Endothelial cell of umbilical vein (primary cell): ENCODE results near the gene KCNN3. TPM values are rescaled to one million over a fixed set of nuclear protein-coding genes. Genes with fewer than 3 reads are reported as not detected.

Experiments used
- BruUV-seq: library from RNA; stranded (reverse); fragments of 400-500 nt; replicated peaks from 2 replicates; lab custom pipeline; 2021; lab: Mats Ljungman, UMichigan
- CTCF ChIA-PET: fragments of 300-600, 350-600 bp; sonication (Branson Sonifier 250); formaldehyde crosslinking; loops from one replicate; lab custom pipeline; 2021; ENCODE audit warnings: antibody characterized with exemption, inconsistent platforms; lab: Charles Lee
- POLR2A ChIA-PET: fragments of 300-600, 350-600 bp; sonication (Branson Sonifier 250); formaldehyde crosslinking; loops from one replicate; lab custom pipeline; 2021; ENCODE audit warnings: antibody characterized with exemption, inconsistent platforms; lab: Charles Lee
- DNase-seq: peaks from one replicate; pipeline ENCODE4 v3.0.0-alpha.2; 2011; ENCODE audit warnings: low read depth, low spot score
- FAIRE-seq: peaks from 2 replicates; lab custom pipeline; 2011; peaks lifted over from hg19 to GRCh38; lab: Jason Lieb, UNC
- H2AFZ ChIP-seq: 2 replicates; pipeline ENCODE4 v1.6.0; 2012; ENCODE audit warnings: low read depth, low read length, control low read depth, inconsistent platforms
- H3K27ac ChIP-seq: 2 replicates; pipeline ENCODE4 v1.5.1; 2011; ENCODE audit warnings: low read depth, mild to moderate bottlenecking, control low read depth, low read length, moderate library complexity; ENCODE audit not compliant: insufficient read depth
- H3K27me3 ChIP-seq, 2 experiments: 2 replicates each; pipeline versions ENCODE4 v1.6.0 to v1.6.1; 2011; ENCODE audit warnings: low read length in 2 of 2, mixed read lengths in 1 of 2; ENCODE audit not compliant: control insufficient read depth in 2 of 2, insufficient read depth in 2 of 2
- H3K36me3 ChIP-seq, 2 experiments: 2 replicates in 1 of 2; 3 replicates in 1 of 2; pipeline ENCODE4 v1.5.1; 2011; ENCODE audit warnings: low read length in 2 of 2, mild to moderate bottlenecking in 1 of 2, moderate library complexity in 1 of 2; ENCODE audit not compliant: control insufficient read depth in 2 of 2, insufficient read depth in 2 of 2; ENCODE audit errors: extremely low read depth in 1 of 2
- H3K4me1 ChIP-seq: 3 replicates; pipeline ENCODE4 v1.5.1; 2011; ENCODE audit warnings: mild to moderate bottlenecking, low read length; ENCODE audit not compliant: control insufficient read depth, insufficient read depth; ENCODE audit errors: extremely low read depth
- H3K4me2 ChIP-seq: 2 replicates; pipeline ENCODE4 v1.6.1; 2011; ENCODE audit warnings: low read length, control low read depth, mixed read lengths; ENCODE audit not compliant: insufficient read depth
- H3K4me3 ChIP-seq, 3 experiments: fragments of 200-600 bp in 1 of 3; sonication (generic), shearing (Covaris generic) in 1 of 3; replicated peaks in 1 of 3; 2 replicates each; pipeline ENCODE4 v1.5.1; 2011 to 2016; ENCODE audit warnings: control low read depth in 3 of 3, low read length in 3 of 3, mild to moderate bottlenecking in 2 of 3, inconsistent platforms in 1 of 3, low read depth in 1 of 3, moderate library complexity in 1 of 3; ENCODE audit not compliant: insufficient read depth in 1 of 3
- H3K79me2 ChIP-seq: 2 replicates; pipeline ENCODE4 v1.6.0; 2012; ENCODE audit warnings: low read length, inconsistent platforms; ENCODE audit not compliant: control insufficient read depth, insufficient read depth
- H3K9ac ChIP-seq: replicated peaks from 2 replicates; pipeline ENCODE3; 2011; ENCODE audit warnings: low read length, control low read depth; ENCODE audit not compliant: insufficient read depth; ENCODE audit errors: extremely low read depth
- H3K9me1 ChIP-seq: replicated peaks from 3 replicates; pipeline ENCODE4 v1.6.0; 2011; ENCODE audit warnings: mild to moderate bottlenecking, low read length; ENCODE audit not compliant: control insufficient read depth, insufficient read depth; ENCODE audit errors: extremely low read depth
- H3K9me3 ChIP-seq: replicated peaks from 2 replicates; pipeline ENCODE4 v1.5.1; 2012; ENCODE audit warnings: low read length, inconsistent platforms; ENCODE audit not compliant: control insufficient read depth, insufficient read depth
- H4K20me1 ChIP-seq: replicated peaks from 2 replicates; pipeline ENCODE3; 2011; ENCODE audit warnings: mild to moderate bottlenecking, low read length; ENCODE audit not compliant: control insufficient read depth, insufficient read depth; ENCODE audit errors: extremely low read depth
- EZH2 ChIP-seq: IDR thresholded peaks from 2 replicates; pipeline ENCODE4 v1.6.1; 2012; ENCODE audit warnings: borderline replicate concordance, low read depth, mild to moderate bottlenecking, moderate library complexity, low read length, inconsistent platforms; ENCODE audit not compliant: severe bottlenecking
- FOS ChIP-seq: IDR thresholded peaks from 2 replicates; pipeline ENCODE4 v1.6.1; 2011; ENCODE audit warnings: mild to moderate bottlenecking, low read length, moderate library complexity, borderline replicate concordance; ENCODE audit not compliant: insufficient read depth
- MYC ChIP-seq: IDR thresholded peaks from one replicate; pipeline ENCODE4 v1.6.1; 2011; ENCODE audit warnings: mild to moderate bottlenecking, low read depth, low read length
- POLR2A ChIP-seq: IDR thresholded peaks from 2 replicates; pipeline ENCODE4 v1.6.1; 2012; ENCODE audit warnings: low read depth, mild to moderate bottlenecking, control low read depth, low read length
- dilution Hi-C: fragments of 300-500 bp; cut with MboI; formaldehyde crosslinking; loops from one replicate; pipeline ENCODE4 v1.15.0; 2019; ENCODE audit warnings: low sequenced_read_pairs; ENCODE audit not compliant: extremely low pct_ligation_motif_present
- intact Hi-C: fragments of 100-400 bp; cut with micrococcal nuclease; formaldehyde crosslinking; loops from one replicate; pipeline ENCODE4 v1.10.0; 2022
- polyA plus RNA-seq, 4 experiments: library from polyadenylated mRNA; depleted of rRNA in 3 of 4; stranded (reverse) in 3 of 4; unstranded in 1 of 4; fragments of >200 nt; gene quantifications; 2 replicates each; pipeline versions ENCODE4 v1.2.1 to v1.2.3, GENCODE V29; 2011 to 2012; ENCODE audit warnings: missing spikeins in 1 of 4
- total RNA-seq: library from RNA; stranded (reverse); gene quantifications from 2 replicates; pipeline ENCODE4 v1.2.3, GENCODE V29; 2021
- TF ChIP-seq, protein P1 (sequence below): IDR thresholded peaks from 2 replicates; pipeline ENCODE4 v1.6.1; 2011; ENCODE audit not compliant: insufficient read depth, insufficient read length
- TF ChIP-seq, protein P2 (sequence below), 2 donors: IDR thresholded peaks; 1 replicate in 1 of 2; 2 replicates in 1 of 2; pipeline ENCODE4 v1.5.1; 2011; ENCODE audit warnings: low read length in 2 of 2, mild to moderate bottlenecking in 2 of 2, moderate library complexity in 2 of 2, control low read depth in 1 of 2, inconsistent platforms in 1 of 2, low read depth in 1 of 2; ENCODE audit not compliant: insufficient read depth in 1 of 2; ENCODE audit errors: extremely low read depth in 1 of 2

Gene KCNN3
- total and polyA plus RNA-seq, 2 donors (not counting 3 experiments of a cell fraction or from before 2014, with no cell fraction given), result 0.91 to 1.1 TPM

DNA sequence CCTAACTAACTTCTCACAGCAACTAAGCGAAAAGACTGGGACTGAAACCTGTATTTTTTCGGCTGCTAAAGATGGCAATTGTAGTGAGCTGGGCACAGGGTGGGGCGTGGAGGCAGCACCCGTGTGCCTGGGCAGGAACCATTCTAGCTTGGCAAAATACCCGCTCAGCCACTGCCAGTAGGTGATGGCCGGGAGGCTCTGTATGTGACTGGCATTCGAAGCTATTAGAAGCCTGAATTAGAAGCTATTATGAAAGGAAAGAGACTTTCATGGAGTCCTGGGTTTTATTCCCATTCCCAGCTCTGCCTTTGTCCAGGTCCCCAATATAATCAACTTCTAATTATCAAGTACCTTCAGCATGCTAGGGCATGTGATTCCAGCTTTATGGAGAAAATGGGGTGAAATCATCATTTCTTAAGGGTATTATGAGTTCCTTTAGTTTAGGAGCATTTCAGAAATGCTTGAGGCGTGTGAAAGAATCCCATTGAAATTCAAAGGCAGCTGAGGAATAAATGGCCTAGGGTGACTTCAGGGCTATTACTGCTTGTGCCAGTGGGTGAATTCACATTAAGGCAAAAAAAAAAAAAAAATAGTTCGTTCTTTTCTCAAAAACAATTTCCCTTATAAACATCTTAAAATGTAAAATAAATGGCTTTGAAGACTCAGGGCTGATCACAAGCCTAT, 125.6 kb downstream of the KCNN3 start:
- Histone ChIP-seq H3K4me1 (no peaks in the 10 kb centered on the region), H3K9ac (no peak overlapping the region), H4K20me1 (no peaks in the 10 kb centered on the region), H3K27me3 (peaks cover 46 to 53% of the 10 kb centered on the region in 2 experiments), H3K9me3 (no peaks in the 10 kb centered on the region), H3K79me2 (no peaks in the 10 kb centered on the region), H3K4me2 (no peak overlapping the region), H3K9me1 (no peaks in the 10 kb centered on the region), H3K27ac (no peak overlapping the region), H3K36me3 (no peaks in the 10 kb centered on the region), H2AFZ (no peak overlapping the region), H3K4me3 (no peak overlapping the region)
- dilution Hi-C loops, result no loop called here
- intact Hi-C loops, result loop anchor here (5.0 kb wide), 1 partner anchor 47 kb away; no protein-coding TSS in a partner anchor
- TF ChIP-seq, protein P1, sequence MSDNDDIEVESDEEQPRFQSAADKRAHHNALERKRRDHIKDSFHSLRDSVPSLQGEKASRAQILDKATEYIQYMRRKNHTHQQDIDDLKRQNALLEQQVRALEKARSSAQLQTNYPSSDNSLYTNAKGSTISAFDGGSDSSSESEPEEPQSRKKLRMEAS, result no peak
- TF ChIP-seq POLR2A (no peak), MYC (no peak), FOS (no peak), EZH2 (no peak)
- DNase-seq (no peak), FAIRE-seq (no peak)
- CTCF ChIA-PET, result interaction anchor here (1.0 to 1.3 kb wide), 3 partner anchors 15 to 134 kb away, joined by 3 to 4 read pairs (median 3); no protein-coding TSS in a partner anchor
- POLR2A ChIA-PET, result no interaction called here
- no TSS peak for BruUV-seq

DNA sequence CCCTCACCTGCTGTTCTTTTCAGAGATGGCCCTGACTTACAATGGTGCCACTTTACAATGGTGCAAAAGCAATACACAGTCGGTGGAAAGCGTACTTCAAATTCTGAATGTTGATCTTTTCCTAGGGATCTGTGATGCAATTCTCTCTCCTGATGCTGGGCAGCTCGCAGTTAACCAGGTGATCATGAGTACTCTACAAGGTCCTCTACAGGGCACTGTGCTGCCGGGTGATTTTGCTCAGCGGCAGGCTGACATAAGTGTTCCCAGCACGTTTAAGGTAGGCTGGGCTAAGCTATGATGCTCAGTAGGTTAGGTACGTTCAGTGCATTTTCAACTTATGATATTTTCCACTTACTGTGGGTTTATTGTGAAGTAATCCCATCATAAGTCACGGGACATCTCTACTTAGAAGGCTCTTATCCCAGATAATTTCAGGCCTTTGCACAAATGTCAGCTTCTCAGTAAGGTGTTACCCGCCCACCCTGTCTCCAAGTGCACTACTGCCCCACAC, 126.5 kb downstream of the KCNN3 start:
- Histone ChIP-seq H3K4me1 (no peaks in the 10 kb centered on the region), H3K4me2 (no peak overlapping the region), H3K9ac (no peak overlapping the region), H3K36me3 (no peaks in the 10 kb centered on the region), H2AFZ (no peak overlapping the region), H3K9me1 (no peaks in the 10 kb centered on the region), H3K27me3 (peaks cover 42 to 58% of the 10 kb centered on the region in 2 experiments), H3K9me3 (no peaks in the 10 kb centered on the region), H3K27ac (no peak overlapping the region), H3K79me2 (no peaks in the 10 kb centered on the region), H3K4me3 (no peak overlapping the region), H4K20me1 (no peaks in the 10 kb centered on the region)
- TF ChIP-seq, protein P2, sequence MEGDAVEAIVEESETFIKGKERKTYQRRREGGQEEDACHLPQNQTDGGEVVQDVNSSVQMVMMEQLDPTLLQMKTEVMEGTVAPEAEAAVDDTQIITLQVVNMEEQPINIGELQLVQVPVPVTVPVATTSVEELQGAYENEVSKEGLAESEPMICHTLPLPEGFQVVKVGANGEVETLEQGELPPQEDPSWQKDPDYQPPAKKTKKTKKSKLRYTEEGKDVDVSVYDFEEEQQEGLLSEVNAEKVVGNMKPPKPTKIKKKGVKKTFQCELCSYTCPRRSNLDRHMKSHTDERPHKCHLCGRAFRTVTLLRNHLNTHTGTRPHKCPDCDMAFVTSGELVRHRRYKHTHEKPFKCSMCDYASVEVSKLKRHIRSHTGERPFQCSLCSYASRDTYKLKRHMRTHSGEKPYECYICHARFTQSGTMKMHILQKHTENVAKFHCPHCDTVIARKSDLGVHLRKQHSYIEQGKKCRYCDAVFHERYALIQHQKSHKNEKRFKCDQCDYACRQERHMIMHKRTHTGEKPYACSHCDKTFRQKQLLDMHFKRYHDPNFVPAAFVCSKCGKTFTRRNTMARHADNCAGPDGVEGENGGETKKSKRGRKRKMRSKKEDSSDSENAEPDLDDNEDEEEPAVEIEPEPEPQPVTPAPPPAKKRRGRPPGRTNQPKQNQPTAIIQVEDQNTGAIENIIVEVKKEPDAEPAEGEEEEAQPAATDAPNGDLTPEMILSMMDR (IDR thresholded peaks at IDR 0.05; ENCODE audit: extremely low read depth in 1 of 2, insufficient read depth in 1 of 2, low read depth in 1 of 2, low read length in 2 of 2), result no peak
- intact Hi-C loops, result no loop called here
- FAIRE-seq, result no peak
- ChIA-PET CTCF (no interaction called here), POLR2A (no interaction called here)
- dilution Hi-C loops, result no loop called here
- no TSS peak for BruUV-seq
- no peak for DNase-seq
